Right atrium auricular region (tissue), 2 donors: ENCODE measurements around the gene HLA-G. TPM values are rescaled to one million over a fixed set of nuclear protein-coding genes. Genes with fewer than 3 reads are reported as not detected.

Experiments
- DNase-seq: peaks from one replicate; pipeline ENCODE4 v3.0.0-alpha.2; 2019; ENCODE audit warnings: low spot score
- H3K27ac ChIP-seq, 2 donors: fragments of 200-600 bp; sonication (generic); 1 replicate in 1 of 2; 2 replicates in 1 of 2; pipeline ENCODE4 v1.5.1; 2016 to 2019
- H3K27me3 ChIP-seq, 2 donors: fragments of 200-600 bp; sonication (generic); one replicate each; pipeline versions ENCODE4 v1.5.1 to v1.6.0; 2017 to 2019
- H3K36me3 ChIP-seq: fragments of 200-600 bp; sonication (generic); one replicate; pipeline ENCODE4 v1.5.1; 2016
- H3K4me1 ChIP-seq, 2 donors: fragments of 200-600 bp; sonication (generic); one replicate each; pipeline versions ENCODE4 v1.5.1 to v1.6.0; 2017 to 2019
- H3K4me3 ChIP-seq, 2 donors: fragments of 200-600 bp; sonication (generic); 1 replicate in 1 of 2; 2 replicates in 1 of 2; pipeline ENCODE4 v1.5.1; 2017 to 2019; ENCODE audit warnings: mild to moderate bottlenecking in 1 of 2, moderate library complexity in 1 of 2
- H3K9me3 ChIP-seq, 2 donors: fragments of 200-600 bp; sonication (generic); one replicate each; pipeline ENCODE4 v1.5.1; 2019
- CTCF ChIP-seq, 2 donors: fragments of 200-600 bp; sonication (generic); IDR thresholded peaks; one replicate each; pipeline ENCODE4 v1.5.1; 2019; ENCODE audit warnings: antibody characterized with exemption in 2 of 2
- total RNA-seq, 2 donors: library from RNA; depleted of rRNA; stranded (reverse); fragments of >200 nt; gene quantifications; one replicate each; pipeline ENCODE4 v1.1.0, GENCODE V29; 2016

HLA-G gene
- total RNA-seq, 2 donors from 2014 or later: not detected

GRCh38 chr6:29813066-29813465 lies 14.6 kb upstream of the HLA-G start:
- no peak overlapping the region for H3K4me3 ChIP-seq
- DNase-seq: no peak
- no peaks in the 10 kb centered on the region for H3K9me3 ChIP-seq
- H3K36me3 ChIP-seq: no peaks in the 10 kb centered on the region
- H3K4me1 ChIP-seq: no peaks in the 10 kb centered on the region
- no peaks in the 10 kb centered on the region for H3K27me3 ChIP-seq
- no peak overlapping the region for H3K27ac ChIP-seq
- TF ChIP-seq CTCF (IDR thresholded peaks at IDR 0.05): no peak

GRCh38 chr6:29813809-29814208 lies 13.8 kb upstream of the HLA-G start:
- TF ChIP-seq CTCF (IDR thresholded peaks at IDR 0.05): no peak
- H3K9me3 ChIP-seq: no peaks in the 10 kb centered on the region
- no peaks in the 10 kb centered on the region for H3K36me3 ChIP-seq
- H3K27ac ChIP-seq: no peak overlapping the region
- H3K4me1 ChIP-seq: no peaks in the 10 kb centered on the region
- DNase-seq: no peak
- no peaks in the 10 kb centered on the region for H3K27me3 ChIP-seq
- no peak overlapping the region for H3K4me3 ChIP-seq

GRCh38 chr6:29814379-29815117 lies 13.1 kb upstream of the HLA-G start:
- no peaks in the 10 kb centered on the region for H3K4me1 ChIP-seq

GRCh38 chr6:29815118-29815750 lies 12.4 kb upstream of the HLA-G start:
- Histone ChIP-seq H3K27me3 (no peaks in the 10 kb centered on the region), H3K9me3 (no peaks in the 10 kb centered on the region), H3K27ac (no peak overlapping the region), H3K36me3 (no peaks in the 10 kb centered on the region), H3K4me3 (no peak overlapping the region), H3K4me1 (no peaks in the 10 kb centered on the region)
- TF ChIP-seq CTCF (IDR thresholded peaks at IDR 0.05): no peak
- no peak for DNase-seq

More at GRCh38 chr6:29814379-29815117, 13.1 kb upstream of the HLA-G start:
- Histone ChIP-seq H3K4me3 (no peak overlapping the region), H3K9me3 (no peaks in the 10 kb centered on the region), H3K27me3 (no peaks in the 10 kb centered on the region), H3K27ac (no peak overlapping the region), H3K36me3 (no peaks in the 10 kb centered on the region)
- TF ChIP-seq CTCF (IDR thresholded peaks at IDR 0.05): no peak
- no peak for DNase-seq

GRCh38 chr6:29816030-29816429 lies 11.6 kb upstream of the HLA-G start:
- no peak for TF ChIP-seq CTCF (IDR thresholded peaks at IDR 0.05)
- no peak for DNase-seq
- Histone ChIP-seq H3K4me1 (no peaks in the 10 kb centered on the region), H3K36me3 (no peaks in the 10 kb centered on the region), H3K4me3 (no peak overlapping the region), H3K9me3 (no peaks in the 10 kb centered on the region), H3K27me3 (no peaks in the 10 kb centered on the region), H3K27ac (no peak overlapping the region)
